ENCODE results near the gene SNAPIN.
"Not testable (repeated sequence)": the region's sequence is repeated elsewhere in the genome, so short reads cannot be mapped to it uniquely, and the experiment has no call there.

The SNAPIN gene

DNA sequence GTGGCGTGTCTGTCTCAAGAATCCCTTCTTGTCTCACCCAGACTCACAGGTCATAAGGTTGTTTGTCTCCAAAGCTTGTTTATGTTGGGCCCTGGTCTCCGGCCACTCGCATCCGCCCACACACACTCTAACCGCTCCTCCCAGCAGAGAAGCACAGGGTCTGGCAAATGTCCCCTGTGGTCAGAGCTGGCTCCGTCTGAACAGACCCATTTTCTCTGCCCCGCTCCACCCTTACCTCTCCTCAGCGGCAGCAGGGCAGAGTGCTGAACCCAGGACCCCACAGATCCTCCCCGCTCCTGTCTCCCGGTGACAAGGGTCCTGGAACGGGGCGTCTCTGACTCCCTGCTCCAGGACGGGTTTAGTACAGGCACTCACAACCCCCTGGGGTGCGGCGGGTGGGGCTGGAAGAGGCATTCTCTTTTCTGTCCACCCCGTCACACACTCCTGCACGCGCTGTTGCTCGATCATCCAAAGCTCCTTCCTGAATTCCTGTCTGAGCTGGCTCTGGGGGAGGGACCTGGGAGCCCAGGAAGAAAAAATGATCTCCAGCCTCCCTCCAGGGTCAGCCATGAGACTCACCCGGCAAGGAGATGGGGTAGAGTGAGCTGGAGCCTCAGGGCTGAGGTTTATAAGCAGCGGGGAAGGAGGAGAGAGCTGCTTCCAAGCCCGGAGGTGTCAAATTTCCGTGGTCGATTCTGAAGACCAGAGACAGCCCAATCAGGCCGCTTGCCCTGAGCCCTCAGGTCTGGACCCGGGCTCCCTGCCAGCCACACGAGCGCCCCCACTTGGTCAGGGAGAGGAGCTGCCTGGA, 31.4 kb upstream of the SNAPIN start, which contains the start of gene S100A13:
S100A13 (minus strand) TSS at position 602 of the 811 bp plus-strand sequence. CDS start 1,033 bp downstream, outside the sequence.
- DNase-seq (ENCODE audit: low read depth in 2 of 2): no peak

DNA sequence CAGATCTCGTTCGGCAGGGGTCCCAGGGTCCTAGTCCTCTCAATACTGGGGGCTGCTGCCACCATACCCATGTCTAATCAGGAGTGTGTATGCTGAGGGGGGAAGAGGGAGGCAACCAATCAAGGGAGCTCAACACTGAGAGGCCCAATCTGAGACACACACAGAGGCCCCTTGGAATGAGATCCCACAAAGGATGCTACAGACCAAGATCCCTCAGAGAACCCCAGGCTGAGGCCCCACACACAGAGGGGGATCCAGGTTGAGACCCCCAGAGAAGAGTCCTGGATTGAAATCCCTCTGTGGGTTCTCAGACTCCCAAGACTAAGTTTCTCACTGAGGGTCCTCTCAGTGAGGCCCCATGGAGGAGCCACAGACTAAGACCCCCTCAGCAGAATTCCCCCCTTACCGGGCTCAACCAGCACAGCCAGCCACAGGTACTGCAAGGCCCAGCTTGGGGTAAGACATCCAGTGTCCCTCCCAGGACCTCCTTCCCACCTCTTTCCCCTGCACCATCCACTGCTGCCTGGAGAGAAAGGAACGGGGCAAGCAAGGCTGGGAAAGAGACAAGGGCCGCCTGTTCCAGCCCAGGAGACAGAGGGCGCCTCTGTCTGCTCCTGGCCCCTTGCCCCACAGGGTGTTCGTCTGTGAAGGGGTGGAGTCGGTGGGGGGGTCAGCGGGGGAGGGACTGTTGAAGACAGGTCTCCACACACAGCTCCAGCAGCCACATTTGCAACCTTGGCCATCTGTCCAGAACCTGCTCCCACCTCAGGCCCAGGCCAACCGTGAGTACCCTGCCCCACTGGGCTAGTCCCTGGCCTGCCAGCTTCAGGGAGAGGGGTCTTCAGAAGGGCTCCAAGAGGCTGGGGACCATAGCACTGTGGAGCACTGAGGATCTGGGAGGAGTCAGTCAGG, 30.5 kb upstream of the SNAPIN start, which contains the start of gene S100A1:
S100A1 (plus strand) TSS at position 720 of the 912 bp plus-strand sequence. CDS start 2,088 bp downstream, outside the sequence.
- DNase-seq (ENCODE audit: low read depth in 2 of 2): no peak

DNA sequence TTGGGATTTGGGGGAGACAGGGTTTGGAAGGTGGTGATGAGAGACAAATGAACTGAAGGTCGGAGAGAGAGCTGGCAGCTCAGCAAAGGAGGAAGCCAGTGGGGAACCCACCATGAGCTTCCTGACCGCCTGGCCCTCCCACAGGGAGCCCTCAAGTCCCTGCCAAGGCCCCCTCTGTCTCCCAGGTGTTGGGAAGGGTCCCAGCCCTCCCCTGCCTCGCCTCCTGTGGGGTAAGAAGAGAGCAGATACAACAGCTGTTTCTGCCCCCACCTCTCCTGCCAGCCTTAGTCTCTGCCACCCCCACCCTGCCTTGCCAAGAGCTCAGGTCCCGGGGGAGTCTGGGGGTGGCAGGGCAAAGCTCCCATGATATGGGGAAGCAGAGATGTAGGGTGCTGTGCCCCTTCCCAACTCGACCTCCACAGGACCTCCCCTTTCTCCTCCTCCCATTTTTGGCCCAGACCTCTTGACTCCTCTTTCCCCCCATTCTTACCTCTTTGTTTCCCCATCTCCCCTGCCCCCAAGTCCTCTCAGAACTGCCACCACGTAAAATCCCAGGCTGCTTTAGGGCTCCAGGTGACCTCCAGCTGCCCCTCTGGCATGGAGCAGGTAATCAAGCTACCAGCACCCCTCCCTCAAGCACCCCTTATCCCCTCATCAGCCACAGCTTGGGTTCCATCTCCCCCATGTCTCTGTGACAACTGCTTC, 29.7 kb upstream of the SNAPIN start:
- DNase-seq (ENCODE audit: low read depth in 2 of 2): no peak

DNA sequence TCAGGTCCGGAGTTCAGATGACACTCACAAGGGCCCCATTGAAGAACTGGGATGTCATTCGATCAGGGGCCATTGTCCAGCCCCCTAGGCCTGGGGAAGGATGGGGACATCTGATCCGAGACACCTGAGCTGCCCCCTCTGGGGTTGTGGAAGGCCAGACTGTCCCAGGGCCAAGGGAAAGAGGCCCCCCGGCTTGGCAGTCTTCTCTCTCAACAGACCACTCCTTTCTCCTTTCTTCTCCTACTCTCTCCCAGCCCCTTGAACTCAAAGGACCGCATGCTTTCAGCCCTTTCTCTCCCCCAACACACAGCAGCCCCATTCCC, 29.2 kb upstream of the SNAPIN start:
- DNase-seq (ENCODE audit: low read depth in 2 of 2): no peak

DNA sequence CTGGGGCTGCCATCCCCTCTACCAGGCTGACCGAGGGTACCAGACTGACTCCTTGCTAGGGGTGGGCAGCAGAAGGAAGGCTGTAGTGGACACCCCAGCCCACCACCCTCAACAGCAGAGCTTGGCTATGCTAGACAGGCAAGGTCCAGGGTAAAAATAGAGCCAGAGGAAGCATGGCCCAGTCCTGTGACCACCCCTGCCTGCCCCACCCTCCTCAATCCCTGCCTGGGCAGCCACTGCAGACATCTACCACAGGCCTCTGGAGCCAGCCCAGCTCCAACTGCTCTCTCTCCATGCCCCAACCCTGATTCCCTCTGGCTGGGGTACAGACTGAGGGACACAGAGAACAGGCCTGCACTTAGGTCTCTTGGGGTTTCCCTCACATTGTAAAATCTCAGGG, 28.5 kb upstream of the SNAPIN start:
- no peak for DNase-seq (ENCODE audit: low read depth in 2 of 2)

DNA sequence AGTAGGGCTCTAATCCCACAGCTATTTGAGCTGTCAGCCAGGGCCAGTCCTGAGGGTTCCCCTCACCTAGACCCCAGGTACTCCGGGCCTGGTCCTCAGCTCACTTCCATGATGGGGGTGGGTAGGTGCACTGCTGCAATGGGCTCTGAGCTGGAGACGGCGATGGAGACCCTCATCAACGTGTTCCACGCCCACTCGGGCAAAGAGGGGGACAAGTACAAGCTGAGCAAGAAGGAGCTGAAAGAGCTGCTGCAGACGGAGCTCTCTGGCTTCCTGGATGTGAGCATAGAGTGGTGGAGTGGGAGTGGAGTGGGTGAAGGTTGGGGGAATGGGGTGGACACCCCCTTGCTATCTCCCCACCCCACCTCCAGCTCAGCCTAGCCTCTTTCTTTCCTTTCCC, 28.1 kb upstream of the SNAPIN start:
- no peak for DNase-seq (ENCODE audit: low read depth in 2 of 2)

DNA sequence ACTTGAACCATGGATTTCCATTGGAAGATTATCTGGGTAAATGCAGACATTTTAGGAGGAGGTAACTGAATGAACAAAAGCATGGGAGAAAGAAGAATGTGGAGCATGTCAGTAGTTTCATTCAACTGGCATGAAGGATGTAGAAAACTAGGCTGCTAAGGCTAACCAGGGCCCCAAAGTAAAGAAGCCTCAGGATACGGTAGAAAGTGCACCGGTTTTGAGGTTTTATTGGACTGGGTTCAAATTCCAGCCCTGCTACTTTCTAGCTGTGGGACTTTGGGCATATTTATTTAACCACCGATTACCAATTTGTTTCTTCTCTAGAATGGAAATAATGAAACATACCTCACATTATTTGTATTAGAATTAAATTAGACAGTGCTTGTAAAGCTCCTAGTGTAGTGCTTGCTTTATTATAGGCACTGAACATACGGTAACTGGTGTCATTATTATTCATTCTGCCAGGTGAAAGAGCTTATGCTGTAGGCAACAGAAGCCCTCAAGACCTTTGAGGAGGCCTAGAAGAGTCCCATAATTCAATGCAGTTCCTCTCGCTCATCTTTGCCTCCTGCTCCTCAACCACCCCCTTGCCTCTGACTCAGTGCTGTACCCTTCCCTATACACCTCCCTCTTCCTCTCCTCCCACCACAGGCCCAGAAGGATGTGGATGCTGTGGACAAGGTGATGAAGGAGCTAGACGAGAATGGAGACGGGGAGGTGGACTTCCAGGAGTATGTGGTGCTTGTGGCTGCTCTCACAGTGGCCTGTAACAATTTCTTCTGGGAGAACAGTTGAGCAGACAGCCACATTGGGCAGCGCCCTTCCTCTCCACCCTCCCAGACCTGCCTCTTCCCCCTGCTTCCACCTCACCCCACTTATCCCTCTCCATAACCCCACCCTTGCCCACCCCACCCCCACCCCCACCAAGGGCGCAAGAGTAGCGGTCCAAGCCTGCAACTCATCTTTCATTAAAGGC, 27.2 kb upstream of the SNAPIN start:
- no peak for DNase-seq (ENCODE audit: low read depth in 2 of 2)

DNA sequence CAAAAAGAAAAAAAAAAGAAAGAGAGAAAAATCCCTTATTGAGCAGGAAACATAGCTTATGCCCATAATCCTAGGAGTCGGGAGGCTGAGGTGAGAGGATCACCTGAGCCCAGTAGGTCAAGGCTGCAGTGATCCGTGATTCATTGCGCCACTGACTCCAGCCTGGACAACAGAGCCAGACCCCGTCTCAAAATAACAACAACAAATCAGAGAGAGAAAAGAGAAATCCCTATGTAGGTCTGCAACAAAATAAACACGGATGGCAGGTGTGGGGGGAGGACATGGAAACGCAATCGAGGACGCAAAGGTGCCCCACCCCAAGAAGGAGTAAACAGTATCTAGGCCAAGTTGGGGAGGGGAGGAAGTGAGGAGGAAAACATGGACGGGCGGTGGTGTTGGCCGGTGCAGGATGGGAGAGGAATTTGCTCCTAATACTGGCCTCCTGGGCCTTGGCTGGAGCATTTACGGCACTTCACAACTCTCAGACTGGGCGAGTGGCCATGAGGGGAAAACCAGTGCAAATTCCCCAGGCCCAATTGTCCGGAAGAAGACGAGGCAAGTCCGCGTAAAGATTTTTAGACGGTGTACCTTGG, 25.2 kb upstream of the SNAPIN start:
- no peak for DNase-seq (ENCODE audit: low read depth in 2 of 2)

DNA sequence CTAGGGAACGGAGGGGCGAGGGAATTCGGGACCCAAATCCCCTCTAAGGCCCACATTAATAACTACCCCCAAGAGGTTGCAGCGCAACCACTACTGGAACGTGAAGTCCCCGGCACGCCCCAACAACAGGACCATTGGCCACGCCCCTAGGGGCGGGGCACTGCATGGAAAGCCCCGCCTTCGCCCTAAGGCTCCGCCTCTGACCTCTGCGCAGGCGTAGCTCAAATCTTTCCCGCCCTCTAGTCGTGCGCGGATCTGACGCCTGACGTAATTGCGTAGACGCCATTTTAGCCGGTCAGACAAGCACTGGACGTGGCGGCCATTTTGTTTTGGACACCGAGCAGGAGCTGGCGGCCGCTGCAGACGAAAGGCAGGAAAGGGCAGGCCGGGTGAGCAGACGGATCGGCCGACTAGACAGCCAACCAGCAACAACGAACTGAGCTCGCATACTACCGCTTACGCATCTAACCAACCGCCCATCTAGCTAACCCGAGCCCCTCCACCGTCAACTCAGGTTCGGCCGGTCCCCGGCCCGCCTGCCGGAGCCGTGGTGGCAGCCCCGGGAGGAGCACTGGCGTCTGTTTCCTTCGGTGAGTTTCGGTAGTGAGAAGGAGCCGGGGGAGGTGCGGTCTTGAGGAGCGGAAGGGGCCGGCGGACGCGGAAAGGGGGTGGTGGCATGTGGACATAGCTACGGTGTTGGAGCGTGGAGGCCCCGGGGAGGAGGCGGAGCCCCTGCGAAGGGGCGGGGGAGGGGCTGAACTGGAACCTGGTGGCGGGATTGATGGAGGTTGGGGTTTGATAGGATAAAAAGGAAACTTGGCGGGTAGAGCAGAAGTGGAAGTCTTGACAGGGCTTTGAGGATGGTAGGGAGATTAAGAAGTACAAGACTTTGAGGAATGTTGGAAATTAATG, 24.5 kb upstream of the SNAPIN start, which contains the start of gene CHTOP:
CHTOP (plus strand) TSS at position 313 of the 912 bp plus-strand sequence. CDS start 2,523 bp downstream, outside the sequence.
- DNase-seq (ENCODE audit: low read depth in 2 of 2): peak; percentile 93 to 95

DNA sequence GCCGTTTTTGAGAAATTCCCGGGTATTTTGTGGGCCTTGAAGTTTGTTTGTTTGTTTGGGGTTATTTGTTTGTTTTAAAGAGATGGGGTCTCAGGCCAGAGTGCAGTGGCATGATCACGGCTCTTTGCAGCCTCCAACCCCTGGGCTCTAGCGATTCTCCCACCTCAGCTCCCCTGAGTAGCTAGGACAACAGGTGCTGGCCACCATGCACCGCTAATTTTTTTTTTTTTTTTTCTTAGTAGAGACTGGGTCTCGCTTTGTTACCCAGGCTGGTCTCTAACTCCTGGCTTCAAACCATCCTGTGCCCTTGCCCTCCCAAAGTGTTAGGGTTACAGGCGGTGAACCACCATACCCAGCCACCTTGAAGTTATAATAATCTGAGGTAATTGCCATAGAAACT, 22.6 kb upstream of the SNAPIN start:
- no peak for DNase-seq (ENCODE audit: low read depth in 2 of 2)

DNA sequence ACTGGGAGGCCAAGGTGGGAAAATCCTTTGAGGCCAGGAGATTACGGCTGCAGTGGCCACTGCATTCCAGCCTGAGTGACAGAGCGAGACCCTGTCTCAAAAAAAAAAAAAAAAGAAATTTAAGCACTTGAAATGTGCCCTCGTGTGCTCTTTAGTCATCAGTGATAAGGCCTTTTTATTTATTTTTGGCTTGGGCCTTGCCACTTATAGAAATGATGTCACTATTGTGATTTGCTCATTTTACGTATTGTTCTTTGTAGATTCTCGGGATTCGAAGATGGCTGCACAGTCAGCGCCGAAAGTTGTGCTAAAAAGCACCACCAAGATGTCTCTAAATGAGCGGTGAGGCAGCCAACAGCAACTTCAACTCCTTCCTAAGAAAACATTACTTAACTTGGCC, 22.2 kb upstream of the SNAPIN start:
- no peak for DNase-seq (ENCODE audit: low read depth in 2 of 2)

DNA sequence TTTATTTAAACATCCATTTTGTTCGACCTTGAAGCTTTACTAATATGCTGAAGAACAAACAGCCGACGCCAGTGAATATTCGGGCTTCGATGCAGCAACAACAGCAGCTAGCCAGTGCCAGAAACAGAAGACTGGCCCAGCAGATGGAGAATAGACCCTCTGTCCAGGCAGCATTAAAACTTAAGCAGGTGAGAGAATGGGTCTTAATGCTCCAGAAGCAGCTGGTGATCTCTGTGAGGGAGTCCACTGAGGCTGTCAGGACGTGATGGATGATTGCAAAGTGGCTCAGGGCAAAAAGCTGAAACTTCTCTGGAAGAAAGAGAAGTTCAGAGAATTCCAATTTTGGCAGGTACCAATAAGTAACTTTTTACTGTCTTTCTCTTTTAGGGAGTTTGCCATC, 20.2 kb upstream of the SNAPIN start:
- DNase-seq (ENCODE audit: low read depth in 2 of 2): no peak

DNA sequence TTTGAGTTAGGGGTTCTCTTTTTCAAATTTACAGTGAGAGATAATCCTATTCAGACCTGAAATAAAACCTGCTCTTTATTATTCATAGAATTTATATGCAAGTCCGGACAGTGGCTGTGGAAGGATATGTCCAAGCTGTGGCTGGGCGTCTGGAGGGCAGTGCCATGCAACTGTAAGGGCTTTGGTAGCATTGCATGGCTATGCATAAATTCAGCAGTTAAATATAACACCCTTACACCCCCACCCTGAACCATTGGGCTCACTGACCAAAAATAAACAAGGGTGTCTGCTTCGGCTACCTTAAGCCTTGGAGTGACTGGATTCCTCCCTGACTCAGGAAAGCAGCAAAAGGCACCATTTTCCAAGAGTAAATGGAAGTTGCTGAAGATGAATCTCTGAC, 19.2 kb upstream of the SNAPIN start:
- no peak for DNase-seq (ENCODE audit: low read depth in 2 of 2)

DNA sequence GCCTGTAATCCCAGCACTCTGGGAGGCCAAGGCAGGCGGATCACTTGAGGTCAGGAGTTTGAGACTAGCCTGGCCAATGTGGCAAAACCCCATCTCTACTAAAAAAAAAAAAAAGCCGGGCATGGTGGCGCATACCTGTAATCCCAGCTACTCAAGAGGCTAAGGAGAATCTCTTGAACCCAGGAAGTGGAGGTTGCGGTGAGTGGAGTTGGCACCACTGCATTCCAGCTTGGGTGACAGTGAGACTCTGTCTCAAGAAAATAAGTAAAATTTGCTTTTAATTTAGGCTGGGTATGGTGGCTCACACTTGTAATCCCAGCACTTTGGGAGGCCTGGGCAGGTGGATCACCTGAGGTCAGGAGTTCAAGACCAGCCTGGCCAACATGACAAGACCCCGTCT, 18.3 kb upstream of the SNAPIN start:
- not testable (repeated sequence) for DNase-seq (ENCODE audit: low read depth in 2 of 2)

DNA sequence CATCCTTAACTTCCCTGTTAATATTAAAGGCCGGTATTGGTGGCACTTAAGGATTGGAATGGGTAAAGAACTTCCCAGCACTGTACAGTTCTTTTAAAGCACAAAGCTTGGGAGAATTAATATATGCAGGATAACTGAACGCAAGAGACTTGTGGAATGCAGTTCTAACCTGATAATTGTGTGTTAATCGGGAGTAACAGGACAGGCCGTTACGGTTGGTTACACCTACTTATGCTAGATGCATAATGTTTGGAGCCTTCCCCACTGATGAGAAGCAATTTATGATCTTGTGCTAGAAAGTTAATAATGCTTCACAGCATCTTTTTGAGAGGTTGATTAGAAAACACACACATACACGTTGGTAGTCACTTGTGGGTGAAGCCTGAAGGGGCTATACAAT, 17.6 kb upstream of the SNAPIN start:
- no peak for DNase-seq (ENCODE audit: low read depth in 2 of 2)

DNA sequence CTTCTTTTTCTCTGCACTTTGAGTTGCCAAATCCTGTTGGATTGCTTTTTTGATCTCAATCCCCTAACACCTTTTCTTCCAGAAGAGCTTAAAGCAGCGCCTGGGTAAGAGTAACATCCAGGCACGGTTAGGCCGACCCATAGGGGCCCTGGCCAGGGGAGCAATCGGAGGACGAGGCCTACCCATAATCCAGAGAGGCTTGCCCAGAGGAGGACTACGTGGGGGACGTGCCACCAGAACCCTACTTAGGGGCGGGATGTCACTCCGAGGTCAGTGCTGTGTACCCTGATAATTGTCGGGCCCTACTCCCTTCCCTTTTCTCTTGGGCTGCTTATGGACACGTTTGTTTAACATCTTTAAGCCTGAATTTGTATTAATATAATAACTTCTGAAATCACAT, 16.3 kb upstream of the SNAPIN start:
- no peak for DNase-seq (ENCODE audit: low read depth in 2 of 2)

DNA sequence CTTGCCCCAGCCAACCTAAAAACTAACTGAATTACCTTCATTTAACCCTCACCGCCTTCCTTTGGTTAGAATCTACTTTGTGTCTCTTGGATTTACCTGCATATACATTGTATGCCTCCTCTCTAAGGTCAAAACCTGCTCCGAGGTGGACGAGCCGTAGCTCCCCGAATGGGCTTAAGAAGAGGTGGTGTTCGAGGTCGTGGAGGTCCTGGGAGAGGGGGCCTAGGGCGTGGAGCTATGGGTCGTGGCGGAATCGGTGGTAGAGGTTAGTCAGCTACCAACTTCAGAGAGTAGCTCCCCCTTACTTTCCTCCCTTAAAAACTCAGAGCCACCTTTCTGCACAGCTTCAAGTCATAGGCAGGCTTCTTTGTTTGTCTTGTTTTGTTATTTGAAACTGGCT, 15.4 kb upstream of the SNAPIN start:
- no peak for DNase-seq (ENCODE audit: low read depth in 2 of 2)

DNA sequence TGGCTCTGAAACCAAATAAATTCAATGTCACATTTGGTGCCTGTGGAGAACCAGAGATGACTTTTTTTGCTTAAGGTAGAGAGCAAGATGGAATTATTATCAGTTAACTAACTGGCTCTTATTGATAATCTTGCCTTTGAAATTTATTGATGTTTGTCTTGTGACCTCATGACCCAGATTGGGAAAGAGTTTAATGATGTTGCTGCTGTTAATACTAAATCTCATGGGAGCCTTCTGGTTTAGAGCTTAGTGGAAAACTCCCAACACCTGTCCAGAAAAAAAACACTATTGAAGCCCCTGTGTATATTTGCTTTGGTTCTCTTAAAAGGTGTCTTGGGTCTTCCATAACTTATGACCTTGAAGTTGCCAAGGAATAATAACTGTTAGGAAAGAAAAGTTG, 14.7 kb upstream of the SNAPIN start:
- no peak for DNase-seq (ENCODE audit: low read depth in 2 of 2)

DNA sequence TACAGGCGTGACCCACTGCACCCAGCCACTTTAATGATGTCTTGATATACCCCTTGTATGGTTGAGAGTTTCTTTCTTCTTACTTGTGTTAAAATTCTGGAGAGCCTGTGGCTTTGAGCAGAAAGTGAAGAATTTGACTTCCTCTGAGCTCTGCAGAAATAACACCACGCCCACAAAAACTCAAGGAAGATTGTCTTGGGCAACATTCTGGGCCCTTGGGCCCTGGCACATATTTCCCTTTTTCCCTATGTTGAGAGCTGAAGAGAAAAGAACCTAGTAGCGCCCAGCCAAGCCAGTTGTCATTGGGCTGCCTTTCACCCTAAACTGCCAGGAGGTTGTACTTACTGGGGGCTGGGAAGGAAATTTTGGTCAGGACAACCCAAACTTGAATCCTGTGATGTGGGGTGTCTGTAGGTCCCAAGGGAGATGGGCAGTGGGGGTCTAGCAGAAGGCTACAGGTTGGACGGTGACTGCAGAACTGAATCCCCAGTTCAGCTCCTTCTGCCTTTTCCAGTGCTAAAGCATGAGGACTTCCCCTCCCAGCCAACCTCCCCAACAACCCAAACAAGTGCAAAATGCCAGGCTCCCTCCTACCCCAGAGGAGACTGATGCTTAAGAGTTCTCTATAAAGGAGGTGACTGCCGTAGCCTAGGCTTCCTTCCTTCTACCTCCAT, 11.7 kb upstream of the SNAPIN start:
- DNase-seq (ENCODE audit: low read depth in 2 of 2): no peak
